HCT116 (cell line): Measurements from ENCODE around the gene ITPKB. TPM values are rescaled to one million over a fixed set of nuclear protein-coding genes. Genes with fewer than 3 reads are reported as not detected.

Source experiments
- ATAC-seq: fragments of 200-7000 bp; cut with Tn5 transposase; 2 replicates; pipeline ENCODE4 v1.9.1; 2020; ENCODE audit warnings: mild to moderate bottlenecking, moderate library complexity
- BruUV-seq: library from RNA; stranded (reverse); fragments of 400-500 nt; replicated peaks from 2 replicates; lab custom pipeline; 2021; lab: Mats Ljungman, UMichigan
- CTCF ChIA-PET: fragments of 300-600 bp; sonication (Branson Sonifier 250); formaldehyde crosslinking; loops from one replicate; lab custom pipeline; 2021; ENCODE audit warnings: antibody characterized with exemption; lab: Charles Lee
- POLR2A ChIA-PET: fragments of 300-600, 350-600 bp; sonication (Branson Sonifier 250); formaldehyde crosslinking; loops from one replicate; lab custom pipeline; 2021; ENCODE audit warnings: antibody characterized with exemption; lab: Charles Lee
- RAD21 ChIA-PET, 2 experiments: fragments of 300-600 bp; sonication (Branson Sonifier 250); formaldehyde crosslinking; loops; one replicate each; lab custom pipeline; 2023; ENCODE audit warnings: low total read pairs in 2 of 2; ENCODE audit not compliant: uncharacterized antibody in 2 of 2, unreplicated experiment in 2 of 2, low non-redundant PET in 1 of 2; lab: Charles Lee
- DNase-seq: peaks from one replicate; pipeline ENCODE4 v3.0.0-alpha.2; 2010; ENCODE audit warnings: low read depth, low spot score
- H2AFZ ChIP-seq: fragments of 200-600 bp; shearing (Covaris generic), sonication (generic); 2 replicates; pipeline ENCODE4 v1.6.1; 2017; ENCODE audit warnings: low read depth, mixed run types, mixed read lengths, antibody characterized with exemption, low read length; ENCODE audit not compliant: poor library complexity, severe bottlenecking
- H3K27ac ChIP-seq: 2 replicates; pipeline ENCODE4 v1.5.1; 2012; ENCODE audit warnings: low read depth, low read length
- H3K27me3 ChIP-seq: fragments of 200-600 bp; sonication (generic); 2 replicates; pipeline ENCODE4 v1.6.1; 2016; ENCODE audit warnings: mixed run types, low read length, mixed read lengths; ENCODE audit not compliant: insufficient read depth
- H3K36me3 ChIP-seq, 2 experiments: fragments of 200-500 bp in 1 of 2; fragments of 200-600 bp in 1 of 2; sonication (Bioruptor generic) in 1 of 2; sonication (generic) in 1 of 2; 2 replicates each; pipeline versions ENCODE4 v1.5.1 to v1.6.1; 2014 to 2016; ENCODE audit warnings: low read length in 2 of 2, inconsistent platforms in 1 of 2, mixed read lengths in 1 of 2, mixed run types in 1 of 2; ENCODE audit not compliant: insufficient read depth in 2 of 2, control insufficient read depth in 1 of 2
- H3K4me1 ChIP-seq, 2 experiments: fragments of 200-600 bp in 1 of 2; sonication (generic) in 1 of 2; 2 replicates each; pipeline versions ENCODE4 v1.5.1 to v1.6.1; 2012 to 2017; ENCODE audit warnings: low read length in 2 of 2, inconsistent platforms in 1 of 2, mild to moderate bottlenecking in 1 of 2, mixed read lengths in 1 of 2, mixed run types in 1 of 2, moderate library complexity in 1 of 2; ENCODE audit not compliant: insufficient read depth in 2 of 2, control insufficient read depth in 1 of 2
- H3K4me2 ChIP-seq: fragments of 200-600 bp; sonication (generic); 2 replicates; pipeline ENCODE4 v1.6.1; 2017; ENCODE audit warnings: mixed run types, low read length, mixed read lengths
- H3K4me3 ChIP-seq, 2 experiments: fragments of 200-600 bp in 1 of 2; sonication (generic) in 1 of 2; replicated peaks in 1 of 2; 2 replicates each; pipeline ENCODE4 v1.5.1; 2011 to 2016; ENCODE audit warnings: low read length in 2 of 2, control low read depth in 1 of 2, low read depth in 1 of 2, mild to moderate bottlenecking in 1 of 2, mixed read lengths in 1 of 2, mixed run types in 1 of 2
- H3K79me2 ChIP-seq: fragments of 200-600 bp; sonication (generic); 2 replicates; pipeline ENCODE4 v1.6.1; 2017; ENCODE audit warnings: mild to moderate bottlenecking, mixed run types, low read length, moderate library complexity, mixed read lengths; ENCODE audit not compliant: insufficient read depth
- H3K9ac ChIP-seq: fragments of 200-600 bp; sonication (generic); 2 replicates; pipeline ENCODE4 v1.6.1; 2016; ENCODE audit warnings: low read length, mixed read lengths
- H3K9me2 ChIP-seq: fragments of 200-600 bp; sonication (generic), shearing (Covaris generic); 2 replicates; pipeline ENCODE4 v1.6.1; 2017; ENCODE audit warnings: mixed run types, mild to moderate bottlenecking, moderate library complexity; ENCODE audit not compliant: insufficient read depth
- H3K9me3 ChIP-seq, 2 experiments: fragments of 200-500 bp in 1 of 2; fragments of 200-600 bp in 1 of 2; sonication (Bioruptor generic) in 1 of 2; sonication (generic) in 1 of 2; 2 replicates each; pipeline ENCODE4 v1.6.1; 2014 to 2017; ENCODE audit warnings: low read length in 2 of 2, mixed read lengths in 2 of 2, inconsistent platforms in 1 of 2, low read depth in 1 of 2, mild to moderate bottlenecking in 1 of 2, mixed run types in 1 of 2, moderate library complexity in 1 of 2; ENCODE audit not compliant: control insufficient read depth in 1 of 2, insufficient read depth in 1 of 2
- H4K20me1 ChIP-seq: fragments of 200-600 bp; sonication (generic), shearing (Covaris generic); 2 replicates; pipeline ENCODE4 v1.6.1; 2017; ENCODE audit warnings: mixed run types, mild to moderate bottlenecking, moderate library complexity; ENCODE audit not compliant: insufficient read depth
- CEBPB ChIP-seq: IDR thresholded peaks from 2 replicates; pipeline ENCODE4 v1.6.1; 2012; ENCODE audit warnings: low read depth
- EZH2 ChIP-seq: fragments of 200-600 bp; sonication (generic); IDR thresholded peaks from 2 replicates; pipeline ENCODE4 v1.6.1; 2017; ENCODE audit warnings: antibody characterized with exemption, mixed run types
- FOSL1 ChIP-seq: IDR thresholded peaks from 2 replicates; pipeline ENCODE4 v1.6.1; 2012; ENCODE audit warnings: low read depth
- JUND ChIP-seq: IDR thresholded peaks from 2 replicates; pipeline ENCODE4 v1.6.1; 2012
- POLR2AphosphoS5 ChIP-seq: IDR thresholded peaks from 2 replicates; pipeline ENCODE4 v1.6.1; 2011; ENCODE audit warnings: mild to moderate bottlenecking, low read depth, low read length, moderate library complexity
- SP1 ChIP-seq: IDR thresholded peaks from 2 replicates; pipeline ENCODE4 v1.6.1; 2012; ENCODE audit warnings: low read depth
- SRF ChIP-seq: IDR thresholded peaks from 2 replicates; pipeline ENCODE4 v1.6.1; 2012; ENCODE audit warnings: low read depth
- TCF7L2 ChIP-seq: IDR thresholded peaks from 2 replicates; pipeline ENCODE4 v1.7.0; 2011; ENCODE audit warnings: borderline replicate concordance, inconsistent platforms; ENCODE audit not compliant: insufficient read depth, insufficient read length; ENCODE audit errors: extremely low read depth
- intact Hi-C: fragments of 100-400 bp; cut with micrococcal nuclease; formaldehyde crosslinking; loops from 2 replicates; pipeline ENCODE4 v1.10.0; 2022
- total RNA-seq: library from RNA; stranded (reverse); gene quantifications from one replicate; pipeline ENCODE4 v1.2.1, GENCODE V29; 2021; ENCODE audit not compliant: unreplicated experiment
- TF ChIP-seq, protein P1 (sequence below): IDR thresholded peaks from 2 replicates; pipeline ENCODE4 v1.6.1; 2012
- TF ChIP-seq, protein P2 (sequence below): IDR thresholded peaks from 2 replicates; pipeline ENCODE4 v1.6.1; 2012; ENCODE audit warnings: low read depth

Gene ITPKB
- total RNA-seq, 1 experiment from 2014 or later, result 4.4 TPM

GRCh38 chr1:226647719-226648118 is 91.4 kb downstream of the ITPKB start:
- no peaks in the 10 kb centered on the region for H3K79me2 ChIP-seq
- TF ChIP-seq, protein P1, sequence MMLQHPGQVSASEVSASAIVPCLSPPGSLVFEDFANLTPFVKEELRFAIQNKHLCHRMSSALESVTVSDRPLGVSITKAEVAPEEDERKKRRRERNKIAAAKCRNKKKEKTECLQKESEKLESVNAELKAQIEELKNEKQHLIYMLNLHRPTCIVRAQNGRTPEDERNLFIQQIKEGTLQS, result no peak
- TF ChIP-seq EZH2 (no peak), FOSL1 (no peak), SP1 (no peak), TCF7L2 (no peak), CEBPB (no peak), SRF (no peak), POLR2AphosphoS5 (no peak), JUND (no peak)
- TF ChIP-seq, protein P2, sequence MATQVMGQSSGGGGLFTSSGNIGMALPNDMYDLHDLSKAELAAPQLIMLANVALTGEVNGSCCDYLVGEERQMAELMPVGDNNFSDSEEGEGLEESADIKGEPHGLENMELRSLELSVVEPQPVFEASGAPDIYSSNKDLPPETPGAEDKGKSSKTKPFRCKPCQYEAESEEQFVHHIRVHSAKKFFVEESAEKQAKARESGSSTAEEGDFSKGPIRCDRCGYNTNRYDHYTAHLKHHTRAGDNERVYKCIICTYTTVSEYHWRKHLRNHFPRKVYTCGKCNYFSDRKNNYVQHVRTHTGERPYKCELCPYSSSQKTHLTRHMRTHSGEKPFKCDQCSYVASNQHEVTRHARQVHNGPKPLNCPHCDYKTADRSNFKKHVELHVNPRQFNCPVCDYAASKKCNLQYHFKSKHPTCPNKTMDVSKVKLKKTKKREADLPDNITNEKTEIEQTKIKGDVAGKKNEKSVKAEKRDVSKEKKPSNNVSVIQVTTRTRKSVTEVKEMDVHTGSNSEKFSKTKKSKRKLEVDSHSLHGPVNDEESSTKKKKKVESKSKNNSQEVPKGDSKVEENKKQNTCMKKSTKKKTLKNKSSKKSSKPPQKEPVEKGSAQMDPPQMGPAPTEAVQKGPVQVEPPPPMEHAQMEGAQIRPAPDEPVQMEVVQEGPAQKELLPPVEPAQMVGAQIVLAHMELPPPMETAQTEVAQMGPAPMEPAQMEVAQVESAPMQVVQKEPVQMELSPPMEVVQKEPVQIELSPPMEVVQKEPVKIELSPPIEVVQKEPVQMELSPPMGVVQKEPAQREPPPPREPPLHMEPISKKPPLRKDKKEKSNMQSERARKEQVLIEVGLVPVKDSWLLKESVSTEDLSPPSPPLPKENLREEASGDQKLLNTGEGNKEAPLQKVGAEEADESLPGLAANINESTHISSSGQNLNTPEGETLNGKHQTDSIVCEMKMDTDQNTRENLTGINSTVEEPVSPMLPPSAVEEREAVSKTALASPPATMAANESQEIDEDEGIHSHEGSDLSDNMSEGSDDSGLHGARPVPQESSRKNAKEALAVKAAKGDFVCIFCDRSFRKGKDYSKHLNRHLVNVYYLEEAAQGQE, result no peak
- H3K9me3 ChIP-seq, result no peaks in the 10 kb centered on the region
- no peaks in the 10 kb centered on the region for H3K9me2 ChIP-seq
- no peaks in the 10 kb centered on the region for H3K27me3 ChIP-seq
- no peaks in the 10 kb centered on the region for H4K20me1 ChIP-seq
- no peak overlapping the region for H3K9ac ChIP-seq
- H3K27ac ChIP-seq, result no peak overlapping the region
- peaks cover 21 to 34% of the 10 kb centered on the region in 2 experiments for H3K4me1 ChIP-seq
- no peak for DNase-seq
- RAD21 ChIA-PET, result no interaction called here
- no peak overlapping the region for H3K4me2 ChIP-seq
- no peak overlapping the region for H2AFZ ChIP-seq
- no peak for ATAC-seq
- intact Hi-C loops, result no loop called here
- no TSS peak for BruUV-seq
- no peaks in the 10 kb centered on the region for H3K36me3 ChIP-seq
- CTCF ChIA-PET, result no interaction called here
- POLR2A ChIA-PET, result no interaction called here
- no peak overlapping the region for H3K4me3 ChIP-seq
